ENCODE measurements around the gene CACNB4.

DNA sequence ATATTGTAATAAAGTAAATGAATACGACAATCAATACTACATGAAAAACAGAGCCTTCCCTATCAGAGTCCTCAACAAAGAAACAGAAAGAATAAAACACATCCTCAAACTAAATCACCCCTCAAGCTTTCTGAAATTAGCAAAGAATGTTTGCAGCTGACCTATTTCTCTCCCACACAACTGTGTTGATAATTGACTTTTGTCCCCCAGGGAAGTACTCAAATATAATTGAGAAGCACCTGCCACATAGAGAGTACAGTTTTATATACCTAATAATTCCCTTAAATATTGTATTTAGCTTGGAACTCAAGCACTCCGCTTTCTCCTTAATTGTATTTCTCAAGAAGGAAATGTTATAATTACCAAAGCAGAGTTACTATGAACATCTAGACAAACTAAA is 12.6 kb downstream of the CACNB4 start:
- TF ChIP-seq, protein P1, sequence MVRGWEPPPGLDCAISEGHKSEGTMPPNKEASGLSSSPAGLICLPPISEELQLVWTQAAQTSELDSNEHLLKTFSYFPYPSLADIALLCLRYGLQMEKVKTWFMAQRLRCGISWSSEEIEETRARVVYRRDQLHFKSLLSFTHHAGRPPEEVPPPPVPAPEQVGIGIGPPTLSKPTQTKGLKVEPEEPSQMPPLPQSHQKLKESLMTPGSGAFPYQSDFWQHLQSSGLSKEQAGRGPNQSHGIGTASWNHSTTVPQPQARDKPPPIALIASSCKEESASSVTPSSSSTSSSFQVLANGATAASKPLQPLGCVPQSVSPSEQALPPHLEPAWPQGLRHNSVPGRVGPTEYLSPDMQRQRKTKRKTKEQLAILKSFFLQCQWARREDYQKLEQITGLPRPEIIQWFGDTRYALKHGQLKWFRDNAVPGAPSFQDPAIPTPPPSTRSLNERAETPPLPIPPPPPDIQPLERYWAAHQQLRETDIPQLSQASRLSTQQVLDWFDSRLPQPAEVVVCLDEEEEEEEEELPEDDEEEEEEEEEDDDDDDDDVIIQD (CRISPR knock-in tag; IDR thresholded peaks at IDR 0.05) = no peak
- TF ChIP-seq, protein P2, sequence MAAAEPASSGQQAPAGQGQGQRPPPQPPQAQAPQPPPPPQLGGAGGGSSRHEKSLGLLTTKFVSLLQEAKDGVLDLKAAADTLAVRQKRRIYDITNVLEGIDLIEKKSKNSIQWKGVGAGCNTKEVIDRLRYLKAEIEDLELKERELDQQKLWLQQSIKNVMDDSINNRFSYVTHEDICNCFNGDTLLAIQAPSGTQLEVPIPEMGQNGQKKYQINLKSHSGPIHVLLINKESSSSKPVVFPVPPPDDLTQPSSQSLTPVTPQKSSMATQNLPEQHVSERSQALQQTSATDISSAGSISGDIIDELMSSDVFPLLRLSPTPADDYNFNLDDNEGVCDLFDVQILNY (CRISPR knock-in tag; IDR thresholded peaks at IDR 0.05) = no peak
- TF ChIP-seq BRCA1 (IDR thresholded peaks at IDR 0.05) = no peak
- no peak for TF ChIP-seq BRCA1 (CRISPR knock-in tag; IDR thresholded peaks at IDR 0.05)
- TF ChIP-seq, protein P3, sequence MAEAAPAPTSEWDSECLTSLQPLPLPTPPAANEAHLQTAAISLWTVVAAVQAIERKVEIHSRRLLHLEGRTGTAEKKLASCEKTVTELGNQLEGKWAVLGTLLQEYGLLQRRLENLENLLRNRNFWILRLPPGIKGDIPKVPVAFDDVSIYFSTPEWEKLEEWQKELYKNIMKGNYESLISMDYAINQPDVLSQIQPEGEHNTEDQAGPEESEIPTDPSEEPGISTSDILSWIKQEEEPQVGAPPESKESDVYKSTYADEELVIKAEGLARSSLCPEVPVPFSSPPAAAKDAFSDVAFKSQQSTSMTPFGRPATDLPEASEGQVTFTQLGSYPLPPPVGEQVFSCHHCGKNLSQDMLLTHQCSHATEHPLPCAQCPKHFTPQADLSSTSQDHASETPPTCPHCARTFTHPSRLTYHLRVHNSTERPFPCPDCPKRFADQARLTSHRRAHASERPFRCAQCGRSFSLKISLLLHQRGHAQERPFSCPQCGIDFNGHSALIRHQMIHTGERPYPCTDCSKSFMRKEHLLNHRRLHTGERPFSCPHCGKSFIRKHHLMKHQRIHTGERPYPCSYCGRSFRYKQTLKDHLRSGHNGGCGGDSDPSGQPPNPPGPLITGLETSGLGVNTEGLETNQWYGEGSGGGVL (CRISPR knock-in tag; IDR thresholded peaks at IDR 0.05) = no peak
- TF ChIP-seq DPF2 (IDR thresholded peaks at IDR 0.05) = no peak
- no peak for TF ChIP-seq NRF1 (conservative IDR thresholded peaks at IDR 0.05 in 1 of 2, IDR thresholded peaks at IDR 0.05 in 1 of 2)

Data from K562 (cell line).